ENCODE measurements around the gene GRB10.

DNA sequence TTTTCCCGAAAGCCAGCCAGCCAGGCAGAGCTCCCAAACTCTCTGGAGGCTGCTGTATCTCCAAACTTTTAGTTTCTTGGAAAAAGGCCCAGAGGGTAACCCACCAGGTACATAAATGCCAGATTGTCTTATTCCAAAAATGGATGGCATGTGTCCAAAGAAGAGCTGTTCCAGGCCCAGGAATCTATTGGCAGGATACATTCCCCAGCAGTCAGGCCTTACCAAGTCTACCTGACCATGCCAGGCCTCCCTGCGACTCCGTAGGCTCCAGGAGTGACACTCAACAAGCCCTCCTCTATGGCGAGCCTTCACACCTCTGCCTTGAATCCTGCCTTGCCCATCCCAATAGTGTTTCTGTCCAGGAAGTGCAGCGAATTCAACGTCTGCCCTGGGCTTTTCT, 95.6 kb downstream of the GRB10 start:
- TF ChIP-seq, protein P1, sequence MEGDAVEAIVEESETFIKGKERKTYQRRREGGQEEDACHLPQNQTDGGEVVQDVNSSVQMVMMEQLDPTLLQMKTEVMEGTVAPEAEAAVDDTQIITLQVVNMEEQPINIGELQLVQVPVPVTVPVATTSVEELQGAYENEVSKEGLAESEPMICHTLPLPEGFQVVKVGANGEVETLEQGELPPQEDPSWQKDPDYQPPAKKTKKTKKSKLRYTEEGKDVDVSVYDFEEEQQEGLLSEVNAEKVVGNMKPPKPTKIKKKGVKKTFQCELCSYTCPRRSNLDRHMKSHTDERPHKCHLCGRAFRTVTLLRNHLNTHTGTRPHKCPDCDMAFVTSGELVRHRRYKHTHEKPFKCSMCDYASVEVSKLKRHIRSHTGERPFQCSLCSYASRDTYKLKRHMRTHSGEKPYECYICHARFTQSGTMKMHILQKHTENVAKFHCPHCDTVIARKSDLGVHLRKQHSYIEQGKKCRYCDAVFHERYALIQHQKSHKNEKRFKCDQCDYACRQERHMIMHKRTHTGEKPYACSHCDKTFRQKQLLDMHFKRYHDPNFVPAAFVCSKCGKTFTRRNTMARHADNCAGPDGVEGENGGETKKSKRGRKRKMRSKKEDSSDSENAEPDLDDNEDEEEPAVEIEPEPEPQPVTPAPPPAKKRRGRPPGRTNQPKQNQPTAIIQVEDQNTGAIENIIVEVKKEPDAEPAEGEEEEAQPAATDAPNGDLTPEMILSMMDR (IDR thresholded peaks at IDR 0.05) = no peak
- TF ChIP-seq POLR2AphosphoS5 (IDR thresholded peaks at IDR 0.05) (no peak), POLR2A (IDR thresholded peaks at IDR 0.05) (no peak), EP300 (IDR thresholded peaks at IDR 0.05; ENCODE audit: low read depth) (no peak)
